NOMO-1 treated with dmso at 0.1 percent for 144 hours (cell line): Measurements from ENCODE around the gene S100A10.
A peak's percentile ranks its signal among the peaks of the same experiment; 100 is the strongest.

Experiments
- DNase-seq: peaks from one replicate; lab custom pipeline; 2025; ENCODE audit not compliant: unreplicated experiment; lab: John Stamatoyannopoulos, UW

The S100A10 gene

DNA sequence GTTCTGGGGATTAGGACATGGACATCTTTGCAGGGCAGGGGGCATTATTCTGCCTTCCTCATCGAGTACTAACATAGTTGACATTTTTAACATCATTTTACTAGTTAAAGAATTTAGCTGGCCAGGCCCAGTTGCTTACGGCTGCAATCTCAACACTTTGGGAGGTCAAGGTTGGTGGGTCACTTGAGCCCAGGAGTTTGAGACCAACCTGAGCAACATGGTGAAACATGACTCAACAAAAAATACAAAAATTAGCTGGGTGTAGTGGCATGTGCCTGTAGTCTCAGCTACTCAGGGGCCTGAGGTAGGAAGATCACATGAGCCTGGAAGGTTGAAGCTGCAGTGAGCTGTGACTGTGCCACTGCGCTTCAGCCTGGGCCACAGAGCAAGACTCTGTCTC lies 54.5 kb downstream of the S100A10 start:
- no peak for DNase-seq

DNA sequence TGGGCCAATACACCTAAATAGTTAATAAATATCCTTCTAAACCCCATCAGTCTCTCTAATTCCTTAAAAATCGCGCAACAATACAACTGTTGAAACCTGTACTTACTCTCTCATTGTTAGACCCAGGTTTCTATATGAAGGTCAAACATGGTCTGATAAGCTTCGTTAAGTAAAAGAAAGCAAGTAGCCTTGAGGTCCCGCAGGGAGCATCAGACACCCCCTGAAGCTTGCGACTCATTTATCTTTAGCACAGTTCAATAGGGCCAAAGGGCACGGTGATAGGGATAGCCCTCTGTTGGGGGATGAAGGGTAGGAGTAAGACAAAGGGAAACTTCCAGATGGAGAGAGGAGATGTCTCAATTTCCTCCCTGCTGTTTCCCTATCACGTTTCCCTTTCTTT lies 57.0 kb downstream of the S100A10 start:
- DNase-seq: no peak

DNA sequence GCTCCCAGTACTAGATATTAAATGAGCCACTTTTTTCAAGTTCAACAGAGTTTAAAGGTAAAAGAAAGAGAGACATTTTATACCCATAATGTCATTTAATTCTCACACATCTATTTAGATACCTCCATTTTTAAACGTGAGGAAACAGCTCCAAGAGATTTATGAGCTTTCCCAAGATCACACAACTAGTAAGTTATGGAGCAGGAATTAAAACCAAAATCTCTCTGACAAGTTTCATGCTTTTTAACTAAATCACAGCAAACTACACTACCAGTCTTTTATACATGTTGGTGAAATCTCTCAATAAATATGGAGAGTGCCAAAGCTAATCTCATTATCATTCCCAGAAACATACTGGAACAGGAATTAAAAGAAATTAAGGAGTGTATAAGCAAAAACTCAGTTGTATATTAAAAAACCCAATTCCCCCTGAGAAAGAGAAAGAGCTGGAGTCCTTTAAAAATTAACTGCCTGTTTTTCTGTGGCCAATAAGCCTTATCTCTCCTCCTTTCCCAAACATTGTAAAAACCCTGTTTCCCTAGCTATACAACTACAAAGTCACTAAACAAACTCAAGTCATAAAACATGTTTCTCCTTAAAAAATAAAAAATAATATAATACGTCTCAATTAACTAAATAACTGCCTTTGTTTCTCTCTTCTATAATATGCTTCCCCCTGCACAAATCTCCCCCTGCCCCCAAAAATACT lies 57.6 kb downstream of the S100A10 start:
- no peak for DNase-seq

DNA sequence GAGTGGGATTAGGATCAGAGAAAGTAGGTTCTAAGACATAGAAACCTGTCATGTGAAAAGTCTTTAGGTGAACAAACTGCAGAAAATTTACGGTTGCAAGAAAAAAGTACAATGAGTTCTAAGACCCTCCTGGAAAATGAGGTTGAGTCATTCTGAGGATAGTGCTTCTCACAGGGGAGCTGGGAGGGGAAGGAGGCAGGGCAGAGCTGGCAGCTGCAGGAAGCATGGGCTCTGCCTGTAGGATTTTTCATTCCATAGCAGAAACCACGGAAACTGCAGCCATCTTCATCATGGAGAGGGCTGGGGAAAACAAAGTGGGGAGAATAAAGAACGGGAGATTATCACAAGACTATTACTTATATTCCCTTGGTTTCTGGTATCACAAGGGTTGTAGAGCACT lies 58.5 kb downstream of the S100A10 start:
- DNase-seq: no peak

DNA sequence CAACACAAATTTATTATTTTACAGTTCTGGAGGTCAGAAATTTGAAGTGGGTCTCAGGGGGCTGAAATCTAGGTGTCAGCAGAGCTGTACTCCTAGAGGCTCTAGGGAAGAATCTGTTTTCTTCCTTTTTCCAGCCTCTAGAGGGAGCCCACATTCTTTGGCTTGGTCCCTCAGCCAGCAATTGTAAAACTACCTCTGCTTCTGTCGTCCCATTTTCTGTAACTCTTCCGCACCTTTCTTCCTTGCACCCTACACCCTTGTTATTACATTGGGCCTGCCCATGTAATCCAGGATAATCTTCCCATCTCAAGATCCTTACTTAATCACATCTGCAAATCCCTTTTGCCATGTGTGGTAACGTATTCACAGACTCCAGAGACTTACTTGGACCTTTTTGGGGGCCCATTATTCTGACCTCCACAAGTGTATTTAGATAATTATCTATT lies 59.6 kb downstream of the S100A10 start:
- DNase-seq: peak; percentile 34
